Breast epithelium (tissue), 3 donors: Measurements from ENCODE around the gene APH1B.

Experiments
- CTCF ChIP-seq, 3 donors: fragments of 450-650 bp; IDR thresholded peaks; one replicate each; pipeline ENCODE4 v1.5.1; 2016 to 2017; ENCODE audit warnings: antibody characterized with exemption in 3 of 3, mild to moderate bottlenecking in 3 of 3, moderate library complexity in 3 of 3
- POLR2A ChIP-seq: fragments of 450-650 bp; IDR thresholded peaks from one replicate; pipeline ENCODE4 v1.6.1; 2016; ENCODE audit warnings: antibody characterized with exemption, mild to moderate bottlenecking, moderate library complexity

GRCh38 chr15:63236272-63236671 lies 41.1 kb upstream of the APH1B start:
- TF ChIP-seq CTCF (IDR thresholded peaks at IDR 0.05) (no peak), POLR2A (no peak)
